ENCODE data around the gene RNF40. TPM values are rescaled to one million over a fixed set of nuclear protein-coding genes. Genes with fewer than 3 reads are reported as not detected.

The RNF40 gene
- 90.3 TPM for total RNA-seq (2021; ENCODE audit: unreplicated experiment)
- 58.1 and 67.6 TPM in 2 replicates for polyA plus RNA-seq (2012)
- Bru-seq, nascent RNA = percentile 79 among the genes with signal in this experiment
- BruChase-seq, experiment 1, labeled RNA remaining after a 6-hour chase = percentile 92 among the genes with signal in this experiment
- BruChase-seq, experiment 2, labeled RNA remaining after a 2-hour chase = percentile 89 among the genes with signal in this experiment
- long read RNA-seq, full-length matches to known transcripts = 42 of 121 reads
- long read RNA-seq, partial matches to known transcripts = 57 of 121 reads
- long read RNA-seq, other reads (novel, unspliced or antisense) = 22 of 121 reads

- TSS peak; percentile 56 for BruUV-seq (replicated peaks)
- ChIA-PET RAD21 (ENCODE audit: low non-redundant PET in 1 of 2, low total read pairs in 2 of 2, uncharacterized antibody in 2 of 2, unreplicated experiment in 2 of 2) (no interaction called here), POLR2A (no interaction called here), CTCF (no interaction called here)
- Histone ChIP-seq H3K27ac (ENCODE audit: low read depth, low read length) (peak within 1 kb of the TSS; percentile 75), H3K27me3 (ENCODE audit: insufficient read depth, low read length) (no peaks in the 10 kb centered on the region), H3K79me2 (ENCODE audit: insufficient read depth, low read length) (peaks cover 36% of the 10 kb centered on the region), H3K9me2 (ENCODE audit: insufficient read depth) (no peaks in the 10 kb centered on the region), H3K4me1 (ENCODE audit: control insufficient read depth in 1 of 2, insufficient read depth in 2 of 2, low read length in 2 of 2) (peaks cover 14 to 24% of the 10 kb centered on the region in 2 experiments; a peak in 3 of 4 replicates), H2AFZ (ENCODE audit: low read depth, low read length, poor library complexity, severe bottlenecking) (no peak within 1 kb of the TSS), H4K20me1 (ENCODE audit: insufficient read depth) (no peaks in the 10 kb centered on the region), H3K4me3 (replicated peaks in 1 of 2; ENCODE audit: low read depth in 1 of 2, low read length in 2 of 2) (peak within 1 kb of the TSS; percentile 86 to 95), H3K9ac (ENCODE audit: low read length) (peak within 1 kb of the TSS; percentile 82), H3K4me2 (ENCODE audit: low read length) (peak within 1 kb of the TSS; percentile 91), H3K9me3 (ENCODE audit: control insufficient read depth in 1 of 2, insufficient read depth in 1 of 2, low read depth in 1 of 2, low read length in 2 of 2) (no peaks in the 10 kb centered on the region), H3K36me3 (ENCODE audit: control insufficient read depth in 1 of 2, insufficient read depth in 2 of 2, low read length in 2 of 2) (peaks cover 34 to 39% of the 10 kb centered on the region in 2 experiments)
- DNase-seq (ENCODE audit: low read depth, low spot score) (peak; percentile 96), ATAC-seq (peak; percentile 85)
- intact Hi-C loops (cut with micrococcal nuclease) = no loop called here
- no peak for TF ChIP-seq CEBPB (IDR thresholded peaks at IDR 0.05; ENCODE audit: low read depth)
- TF ChIP-seq SIN3A (IDR thresholded peaks at IDR 0.05; ENCODE audit: low read depth) = peak; percentile 95
- TF ChIP-seq YY1 (IDR thresholded peaks at IDR 0.05; ENCODE audit: extremely low read depth, insufficient replicate concordance, low read depth, low read length) = peak; percentile 98
- TF ChIP-seq MAX (IDR thresholded peaks at IDR 0.05) = no peak
- no peak for TF ChIP-seq EGR1 (IDR thresholded peaks at IDR 0.05; ENCODE audit: low read depth)
- TF ChIP-seq ZFX (IDR thresholded peaks at IDR 0.05) = peak; percentile 27; the same call in 1 of the 2 replicates
- TF ChIP-seq POLR2A (IDR thresholded peaks at IDR 0.05; ENCODE audit: borderline replicate concordance, extremely low read depth, insufficient read depth, insufficient read length) = peak; percentile 56
- TF ChIP-seq JUND (IDR thresholded peaks at IDR 0.05) = no peak
- peak; percentile 90 for TF ChIP-seq POLR2AphosphoS5 (IDR thresholded peaks at IDR 0.05; ENCODE audit: low read depth, low read length)
- no peak for TF ChIP-seq CTCF (IDR thresholded peaks at IDR 0.05 in 2 of 3, conservative IDR thresholded peaks at IDR 0.05 in 1 of 3; ENCODE audit: borderline replicate concordance in 1 of 3, insufficient read depth in 1 of 3, low read depth in 2 of 3, low read length in 2 of 3)
- no peak for TF ChIP-seq RAD21 (IDR thresholded peaks at IDR 0.05; ENCODE audit: low read depth)
- no peak for TF ChIP-seq FOSL1 (IDR thresholded peaks at IDR 0.05; ENCODE audit: low read depth)
- no peak for TF ChIP-seq SP1 (IDR thresholded peaks at IDR 0.05; ENCODE audit: low read depth)
- peak; percentile 42 for TF ChIP-seq TCF7L2 (IDR thresholded peaks at IDR 0.05; ENCODE audit: borderline replicate concordance, extremely low read depth, insufficient read depth, insufficient read length)
Measured at GRCh38 chr16:30761928-30762902, at the start of gene RNF40, which contains the start of gene CFAP119. Gene RNF40 (plus strand): TSS chr16:30762322. CDS start chr16:30762546, 224 bp downstream. Gene CFAP119 (minus strand): TSS chr16:30762062. CDS start chr16:30761748, 314 bp downstream.
